HCT116 (cell line): ENCODE data around the gene SPRYD4. TPM values are rescaled to one million over a fixed set of nuclear protein-coding genes. Genes with fewer than 3 reads are reported as not detected.
A peak's percentile ranks its signal among the peaks of the same experiment; 100 is the strongest.

Experiments used
- ATAC-seq: fragments of 200-7000 bp; cut with Tn5 transposase; 2 replicates; pipeline ENCODE4 v1.9.1; 2020; ENCODE audit warnings: mild to moderate bottlenecking, moderate library complexity
- BruUV-seq: library from RNA; stranded (reverse); fragments of 400-500 nt; replicated peaks from 2 replicates; lab custom pipeline; 2021; lab: Mats Ljungman, UMichigan
- CTCF ChIA-PET: fragments of 300-600 bp; sonication (Branson Sonifier 250); formaldehyde crosslinking; loops from one replicate; lab custom pipeline; 2021; ENCODE audit warnings: antibody characterized with exemption; lab: Charles Lee
- POLR2A ChIA-PET: fragments of 300-600, 350-600 bp; sonication (Branson Sonifier 250); formaldehyde crosslinking; loops from one replicate; lab custom pipeline; 2021; ENCODE audit warnings: antibody characterized with exemption; lab: Charles Lee
- RAD21 ChIA-PET, 2 experiments: fragments of 300-600 bp; sonication (Branson Sonifier 250); formaldehyde crosslinking; loops; one replicate each; lab custom pipeline; 2023; ENCODE audit warnings: low total read pairs in 2 of 2; ENCODE audit not compliant: uncharacterized antibody in 2 of 2, unreplicated experiment in 2 of 2, low non-redundant PET in 1 of 2; lab: Charles Lee
- DNase-seq: peaks from one replicate; pipeline ENCODE4 v3.0.0-alpha.2; 2010; ENCODE audit warnings: low read depth, low spot score
- H2AFZ ChIP-seq: fragments of 200-600 bp; shearing (Covaris generic), sonication (generic); 2 replicates; pipeline ENCODE4 v1.6.1; 2017; ENCODE audit warnings: low read depth, mixed run types, mixed read lengths, antibody characterized with exemption, low read length; ENCODE audit not compliant: poor library complexity, severe bottlenecking
- H3K27ac ChIP-seq: 2 replicates; pipeline ENCODE4 v1.5.1; 2012; ENCODE audit warnings: low read depth, low read length
- H3K27me3 ChIP-seq: fragments of 200-600 bp; sonication (generic); 2 replicates; pipeline ENCODE4 v1.6.1; 2016; ENCODE audit warnings: mixed run types, low read length, mixed read lengths; ENCODE audit not compliant: insufficient read depth
- H3K36me3 ChIP-seq, 2 experiments: fragments of 200-500 bp in 1 of 2; fragments of 200-600 bp in 1 of 2; sonication (Bioruptor generic) in 1 of 2; sonication (generic) in 1 of 2; 2 replicates each; pipeline versions ENCODE4 v1.5.1 to v1.6.1; 2014 to 2016; ENCODE audit warnings: low read length in 2 of 2, inconsistent platforms in 1 of 2, mixed read lengths in 1 of 2, mixed run types in 1 of 2; ENCODE audit not compliant: insufficient read depth in 2 of 2, control insufficient read depth in 1 of 2
- H3K4me1 ChIP-seq, 2 experiments: fragments of 200-600 bp in 1 of 2; sonication (generic) in 1 of 2; 2 replicates each; pipeline versions ENCODE4 v1.5.1 to v1.6.1; 2012 to 2017; ENCODE audit warnings: low read length in 2 of 2, inconsistent platforms in 1 of 2, mild to moderate bottlenecking in 1 of 2, mixed read lengths in 1 of 2, mixed run types in 1 of 2, moderate library complexity in 1 of 2; ENCODE audit not compliant: insufficient read depth in 2 of 2, control insufficient read depth in 1 of 2
- H3K4me2 ChIP-seq: fragments of 200-600 bp; sonication (generic); 2 replicates; pipeline ENCODE4 v1.6.1; 2017; ENCODE audit warnings: mixed run types, low read length, mixed read lengths
- H3K4me3 ChIP-seq, 2 experiments: fragments of 200-600 bp in 1 of 2; sonication (generic) in 1 of 2; replicated peaks in 1 of 2; 2 replicates each; pipeline ENCODE4 v1.5.1; 2011 to 2016; ENCODE audit warnings: low read length in 2 of 2, control low read depth in 1 of 2, low read depth in 1 of 2, mild to moderate bottlenecking in 1 of 2, mixed read lengths in 1 of 2, mixed run types in 1 of 2
- H3K79me2 ChIP-seq: fragments of 200-600 bp; sonication (generic); 2 replicates; pipeline ENCODE4 v1.6.1; 2017; ENCODE audit warnings: mild to moderate bottlenecking, mixed run types, low read length, moderate library complexity, mixed read lengths; ENCODE audit not compliant: insufficient read depth
- H3K9ac ChIP-seq: fragments of 200-600 bp; sonication (generic); 2 replicates; pipeline ENCODE4 v1.6.1; 2016; ENCODE audit warnings: low read length, mixed read lengths
- H3K9me2 ChIP-seq: fragments of 200-600 bp; sonication (generic), shearing (Covaris generic); 2 replicates; pipeline ENCODE4 v1.6.1; 2017; ENCODE audit warnings: mixed run types, mild to moderate bottlenecking, moderate library complexity; ENCODE audit not compliant: insufficient read depth
- H3K9me3 ChIP-seq, 2 experiments: fragments of 200-500 bp in 1 of 2; fragments of 200-600 bp in 1 of 2; sonication (Bioruptor generic) in 1 of 2; sonication (generic) in 1 of 2; 2 replicates each; pipeline ENCODE4 v1.6.1; 2014 to 2017; ENCODE audit warnings: low read length in 2 of 2, mixed read lengths in 2 of 2, inconsistent platforms in 1 of 2, low read depth in 1 of 2, mild to moderate bottlenecking in 1 of 2, mixed run types in 1 of 2, moderate library complexity in 1 of 2; ENCODE audit not compliant: control insufficient read depth in 1 of 2, insufficient read depth in 1 of 2
- H4K20me1 ChIP-seq: fragments of 200-600 bp; sonication (generic), shearing (Covaris generic); 2 replicates; pipeline ENCODE4 v1.6.1; 2017; ENCODE audit warnings: mixed run types, mild to moderate bottlenecking, moderate library complexity; ENCODE audit not compliant: insufficient read depth
- ELF1 ChIP-seq: IDR thresholded peaks from 2 replicates; pipeline ENCODE4 v1.6.1; 2012; ENCODE audit warnings: low read depth, borderline replicate concordance
- EZH2 ChIP-seq: fragments of 200-600 bp; sonication (generic); IDR thresholded peaks from 2 replicates; pipeline ENCODE4 v1.6.1; 2017; ENCODE audit warnings: antibody characterized with exemption, mixed run types
- JUND ChIP-seq: IDR thresholded peaks from 2 replicates; pipeline ENCODE4 v1.6.1; 2012
- POLR2AphosphoS5 ChIP-seq: IDR thresholded peaks from 2 replicates; pipeline ENCODE4 v1.6.1; 2011; ENCODE audit warnings: mild to moderate bottlenecking, low read depth, low read length, moderate library complexity
- TCF7L2 ChIP-seq: IDR thresholded peaks from 2 replicates; pipeline ENCODE4 v1.7.0; 2011; ENCODE audit warnings: borderline replicate concordance, inconsistent platforms; ENCODE audit not compliant: insufficient read depth, insufficient read length; ENCODE audit errors: extremely low read depth
- ZNF274 ChIP-seq: fragments of 200-500 bp; sonication (Bioruptor generic); IDR thresholded peaks from 2 replicates; pipeline ENCODE4 v1.6.1; 2014; ENCODE audit warnings: mild to moderate bottlenecking, low read depth, low read length, inconsistent platforms
- intact Hi-C: fragments of 100-400 bp; cut with micrococcal nuclease; formaldehyde crosslinking; loops from 2 replicates; pipeline ENCODE4 v1.10.0; 2022
- total RNA-seq: library from RNA; stranded (reverse); gene quantifications from one replicate; pipeline ENCODE4 v1.2.1, GENCODE V29; 2021; ENCODE audit not compliant: unreplicated experiment
- TF ChIP-seq, protein P1 (sequence below): IDR thresholded peaks from 2 replicates; pipeline ENCODE4 v1.6.1; 2012; ENCODE audit warnings: low read depth

The SPRYD4 gene
- total RNA-seq, 1 experiment from 2014 or later, result 2.5 TPM

GRCh38 chr12:56476143-56476542 lies 7.8 kb downstream of the SPRYD4 start:
- ChIA-PET RAD21 (interaction anchor here in 1 of 2 experiments (0.7 kb wide), 1 partner anchor 101 kb away, joined by 3 read pairs; no protein-coding TSS in a partner anchor), POLR2A (no interaction called here), CTCF (no interaction called here)
- H3K27ac ChIP-seq, result no peak overlapping the region
- H3K4me1 ChIP-seq, result peaks cover 0 to 10% of the 10 kb centered on the region in 2 experiments; a peak in 1 of 4 replicates
- no peak overlapping the region for H2AFZ ChIP-seq
- H3K9ac ChIP-seq, result no peak overlapping the region
- H3K27me3 ChIP-seq, result no peaks in the 10 kb centered on the region
- peaks cover 7% of the 10 kb centered on the region; the same call in 1 of the 2 replicates for H3K79me2 ChIP-seq
- ATAC-seq (no peak), DNase-seq (no peak)
- no peaks in the 10 kb centered on the region for H3K9me3 ChIP-seq
- no peak overlapping the region for H3K4me2 ChIP-seq
- H3K9me2 ChIP-seq, result no peaks in the 10 kb centered on the region
- no TSS peak for BruUV-seq
- intact Hi-C loops, result no loop called here
- H3K36me3 ChIP-seq, result peaks cover 0 to 4% of the 10 kb centered on the region in 2 experiments; a peak in 1 of 4 replicates
- H3K4me3 ChIP-seq, result no peak overlapping the region
- H4K20me1 ChIP-seq, result no peaks in the 10 kb centered on the region
- TF ChIP-seq JUND (no peak), ZNF274 (no peak), POLR2AphosphoS5 (no peak), ELF1 (no peak)
- TF ChIP-seq, all 23 proteins: peak for 0

- Histone ChIP-seq H3K9me2 (no peaks in the 10 kb centered on the region), H3K27ac (no peak overlapping the region), H3K36me3 (no peaks in the 10 kb centered on the region), H2AFZ (no peak overlapping the region), H3K4me3 (no peak overlapping the region), H3K27me3 (no peaks in the 10 kb centered on the region), H4K20me1 (no peaks in the 10 kb centered on the region), H3K4me2 (no peak overlapping the region), H3K9me3 (no peaks in the 10 kb centered on the region), H3K4me1 (peaks cover 0 to 10% of the 10 kb centered on the region in 2 experiments; a peak in 1 of 4 replicates), H3K9ac (no peak overlapping the region), H3K79me2 (no peaks in the 10 kb centered on the region)
- CTCF ChIA-PET, result no interaction called here
- RAD21 ChIA-PET, result no interaction called here
- intact Hi-C loops, result no loop called here
- BruUV-seq, result no TSS peak
- POLR2A ChIA-PET, result no interaction called here
- no peak for DNase-seq
- peak; percentile 15; the same call in 1 of the 2 replicates for ATAC-seq
- TF ChIP-seq ELF1 (no peak), POLR2AphosphoS5 (no peak), EZH2 (no peak), ZNF274 (no peak), TCF7L2 (no peak)
- TF ChIP-seq, protein P1, sequence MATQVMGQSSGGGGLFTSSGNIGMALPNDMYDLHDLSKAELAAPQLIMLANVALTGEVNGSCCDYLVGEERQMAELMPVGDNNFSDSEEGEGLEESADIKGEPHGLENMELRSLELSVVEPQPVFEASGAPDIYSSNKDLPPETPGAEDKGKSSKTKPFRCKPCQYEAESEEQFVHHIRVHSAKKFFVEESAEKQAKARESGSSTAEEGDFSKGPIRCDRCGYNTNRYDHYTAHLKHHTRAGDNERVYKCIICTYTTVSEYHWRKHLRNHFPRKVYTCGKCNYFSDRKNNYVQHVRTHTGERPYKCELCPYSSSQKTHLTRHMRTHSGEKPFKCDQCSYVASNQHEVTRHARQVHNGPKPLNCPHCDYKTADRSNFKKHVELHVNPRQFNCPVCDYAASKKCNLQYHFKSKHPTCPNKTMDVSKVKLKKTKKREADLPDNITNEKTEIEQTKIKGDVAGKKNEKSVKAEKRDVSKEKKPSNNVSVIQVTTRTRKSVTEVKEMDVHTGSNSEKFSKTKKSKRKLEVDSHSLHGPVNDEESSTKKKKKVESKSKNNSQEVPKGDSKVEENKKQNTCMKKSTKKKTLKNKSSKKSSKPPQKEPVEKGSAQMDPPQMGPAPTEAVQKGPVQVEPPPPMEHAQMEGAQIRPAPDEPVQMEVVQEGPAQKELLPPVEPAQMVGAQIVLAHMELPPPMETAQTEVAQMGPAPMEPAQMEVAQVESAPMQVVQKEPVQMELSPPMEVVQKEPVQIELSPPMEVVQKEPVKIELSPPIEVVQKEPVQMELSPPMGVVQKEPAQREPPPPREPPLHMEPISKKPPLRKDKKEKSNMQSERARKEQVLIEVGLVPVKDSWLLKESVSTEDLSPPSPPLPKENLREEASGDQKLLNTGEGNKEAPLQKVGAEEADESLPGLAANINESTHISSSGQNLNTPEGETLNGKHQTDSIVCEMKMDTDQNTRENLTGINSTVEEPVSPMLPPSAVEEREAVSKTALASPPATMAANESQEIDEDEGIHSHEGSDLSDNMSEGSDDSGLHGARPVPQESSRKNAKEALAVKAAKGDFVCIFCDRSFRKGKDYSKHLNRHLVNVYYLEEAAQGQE, result no peak
These were observed 8.6 kb downstream of the SPRYD4 start for GRCh38 chr12:56476972-56477432.
